IMR-90 (cell line): ENCODE measurements around the gene KLHL40. TPM values are rescaled to one million over a fixed set of nuclear protein-coding genes. Genes with fewer than 3 reads are reported as not detected.

ENCODE experiments used
- ATAC-seq: fragments of 200-7000 bp; cut with Tn5 transposase; 2 replicates; pipeline ENCODE4 v1.9.1; 2020; ENCODE audit warnings: low read depth, mild to moderate bottlenecking, moderate library complexity
- BruUV-seq: library from RNA; stranded (reverse); fragments of 400-500 nt; replicated peaks from 2 replicates; lab custom pipeline; 2021; lab: Mats Ljungman, UMichigan
- CTCF ChIA-PET: fragments of 300-600 bp; formaldehyde crosslinking; extraction: SDS; loops from one replicate; lab custom pipeline; 2021; ENCODE audit warnings: antibody characterized with exemption; lab: Yijun Ruan, JAX
- POLR2A ChIA-PET: fragments of 300-600 bp; sonication (Branson Sonifier 250); formaldehyde crosslinking; loops from one replicate; lab custom pipeline; 2022; ENCODE audit warnings: antibody characterized with exemption; ENCODE audit not compliant: unreplicated experiment; lab: Charles Lee
- DNase-seq: peaks from one replicate; pipeline ENCODE4 v3.0.0; 2013
- H2AFZ ChIP-seq: replicated peaks from 2 replicates; pipeline ENCODE3; 2013; ENCODE audit warnings: low read length, mild to moderate bottlenecking; ENCODE audit not compliant: poor library complexity
- H2AK5ac ChIP-seq: 2 replicates; pipeline ENCODE4 v1.6.1; 2013; ENCODE audit warnings: low read depth, low read length, inconsistent platforms
- H2AK9ac ChIP-seq: replicated peaks from 2 replicates; pipeline ENCODE3; 2013; ENCODE audit warnings: mild to moderate bottlenecking, low read depth, low read length, moderate library complexity; ENCODE audit not compliant: poor library complexity
- H2BK120ac ChIP-seq: 2 replicates; pipeline ENCODE4 v1.6.1; 2013; ENCODE audit warnings: low read depth, low read length, inconsistent platforms
- H2BK15ac ChIP-seq: 3 replicates; pipeline ENCODE4 v1.6.1; 2013; ENCODE audit warnings: low read depth, low read length, inconsistent platforms
- H2BK20ac ChIP-seq: 2 replicates; pipeline ENCODE4 v1.6.1; 2013; ENCODE audit warnings: low read depth, mild to moderate bottlenecking, inconsistent platforms, low read length, moderate library complexity
- H2BK5ac ChIP-seq: 2 replicates; pipeline ENCODE4 v1.6.1; 2013; ENCODE audit warnings: mild to moderate bottlenecking, low read depth, low read length, inconsistent platforms; ENCODE audit not compliant: poor library complexity, severe bottlenecking
- H3K14ac ChIP-seq: replicated peaks from 2 replicates; pipeline ENCODE4 v1.6.1; 2013; ENCODE audit warnings: low read depth, low read length, inconsistent platforms
- H3K18ac ChIP-seq: 2 replicates; pipeline ENCODE4 v1.6.1; 2013; ENCODE audit warnings: low read depth, low read length, control low read depth
- H3K23ac ChIP-seq: 2 replicates; pipeline ENCODE4 v1.6.1; 2013; ENCODE audit warnings: low read depth, low read length, inconsistent platforms
- H3K27ac ChIP-seq: 2 replicates; pipeline ENCODE4 v1.5.1; 2013; ENCODE audit warnings: mild to moderate bottlenecking, control low read depth, low read length; ENCODE audit not compliant: insufficient read depth
- H3K27me3 ChIP-seq: 2 replicates; pipeline ENCODE4 v1.6.1; 2013; ENCODE audit warnings: low read length; ENCODE audit not compliant: control insufficient read depth, insufficient read depth
- H3K36me3 ChIP-seq: 2 replicates; pipeline ENCODE4 v1.6.1; 2013; ENCODE audit warnings: low read length, mixed read lengths; ENCODE audit not compliant: control insufficient read depth, insufficient read depth
- H3K4ac ChIP-seq: 2 replicates; pipeline ENCODE4 v1.6.1; 2013; ENCODE audit warnings: low read depth, low read length, inconsistent platforms
- H3K4me1 ChIP-seq: 2 replicates; pipeline ENCODE4 v1.6.1; 2013; ENCODE audit warnings: low read length, mixed read lengths; ENCODE audit not compliant: control insufficient read depth, insufficient read depth
- H3K4me2 ChIP-seq: 2 replicates; pipeline ENCODE4 v1.6.1; 2013; ENCODE audit warnings: low read depth, mild to moderate bottlenecking, control low read depth, low read length, moderate library complexity
- H3K4me3 ChIP-seq: 2 replicates; pipeline ENCODE4 v1.5.1; 2013; ENCODE audit warnings: low read depth, mild to moderate bottlenecking, control low read depth, low read length, moderate library complexity; ENCODE audit not compliant: insufficient read depth
- H3K56ac ChIP-seq: 2 replicates; pipeline ENCODE4 v1.6.1; 2013; ENCODE audit warnings: low read length, inconsistent platforms; ENCODE audit not compliant: insufficient read depth; ENCODE audit errors: extremely low read depth
- H3K79me1 ChIP-seq, 2 experiments: 2 replicates each; pipeline ENCODE4 v1.6.1; 2013; ENCODE audit warnings: low read length in 2 of 2, inconsistent platforms in 1 of 2, low read depth in 1 of 2
- H3K9ac ChIP-seq: 2 replicates; pipeline ENCODE4 v1.6.1; 2013; ENCODE audit warnings: low read depth, low read length, control low read depth
- H3K9me1 ChIP-seq: 2 replicates; pipeline ENCODE4 v1.6.1; 2013; ENCODE audit warnings: low read length, inconsistent platforms; ENCODE audit not compliant: insufficient read depth
- H3K9me3 ChIP-seq: 2 replicates; pipeline ENCODE4 v1.6.1; 2013; ENCODE audit warnings: low read length; ENCODE audit not compliant: control insufficient read depth, insufficient read depth
- H4K20me1 ChIP-seq: 2 replicates; pipeline ENCODE4 v1.6.1; 2013; ENCODE audit warnings: low read length, inconsistent platforms; ENCODE audit not compliant: insufficient read depth
- H4K5ac ChIP-seq: 2 replicates; pipeline ENCODE4 v1.6.1; 2013; ENCODE audit warnings: mild to moderate bottlenecking, low read depth, low read length, control low read depth
- H4K8ac ChIP-seq, 2 experiments: 2 replicates each; pipeline ENCODE4 v1.6.1; 2013; ENCODE audit warnings: low read depth in 2 of 2, low read length in 2 of 2, control low read depth in 1 of 2, inconsistent platforms in 1 of 2
- H4K91ac ChIP-seq: 2 replicates; pipeline ENCODE4 v1.6.1; 2013; ENCODE audit warnings: low read depth, low read length, inconsistent platforms; ENCODE audit not compliant: insufficient read depth
- CEBPB ChIP-seq: IDR thresholded peaks from 2 replicates; pipeline ENCODE4 v1.6.1; 2012; ENCODE audit warnings: low read depth, low read length, improper control_type of control experiment
- ELK1 ChIP-seq: fragments of 150-350 bp; IDR thresholded peaks from 2 replicates; pipeline ENCODE4 v1.6.1; 2016; ENCODE audit warnings: low read depth, mild to moderate bottlenecking, low read length, moderate library complexity, borderline replicate concordance
- MAZ ChIP-seq: IDR thresholded peaks from 2 replicates; pipeline ENCODE4 v1.6.1; 2012; ENCODE audit warnings: low read depth, mild to moderate bottlenecking, low read length, improper control_type of control experiment, moderate library complexity, borderline replicate concordance
- MXI1 ChIP-seq: IDR thresholded peaks from 2 replicates; pipeline ENCODE4 v1.6.1; 2012; ENCODE audit warnings: low read depth, mild to moderate bottlenecking, low read length, moderate library complexity, borderline replicate concordance
- POLR2A ChIP-seq: IDR thresholded peaks from 2 replicates; pipeline ENCODE4 v1.6.1; 2012; ENCODE audit warnings: mild to moderate bottlenecking, low read depth, low read length
- RCOR1 ChIP-seq: IDR thresholded peaks from 2 replicates; pipeline ENCODE4 v1.6.1; 2012; ENCODE audit warnings: mild to moderate bottlenecking, low read length, improper control_type of control experiment; ENCODE audit not compliant: insufficient replicate concordance
- WGBS, 2 experiments: methylation state at CpG; one replicate each; pipeline versions ENCODE4 v1.1.5 to v1.1.7; 2013; ENCODE audit warnings: missing lambda C conversion rate in 2 of 2; ENCODE audit not compliant: insufficient read length in 1 of 2; ENCODE audit errors: extremely low coverage in 2 of 2; 5-methylcytosine and 5-hydroxymethylcytosine counted together
- dilution Hi-C: fragments of 300-500 bp; cut with HindIII; formaldehyde crosslinking; loops from one replicate; pipeline ENCODE4 v1.14.3; 2018; ENCODE audit warnings: low sequenced_read_pairs; ENCODE audit not compliant: unreplicated experiment
- in situ Hi-C: fragments of 300-500 bp; cut with MboI; formaldehyde crosslinking; loops from 3 replicates; pipeline ENCODE4 v1.14.3; 2019; ENCODE audit warnings: low sequenced_read_pairs, inconsistent platforms, mixed read lengths
- intact Hi-C: fragments of 100-400 bp; cut with micrococcal nuclease; formaldehyde crosslinking; loops from 2 replicates; pipeline ENCODE4 v1.10.0; 2022
- polyA plus RNA-seq, 3 experiments: library from polyadenylated mRNA; depleted of rRNA; stranded (reverse); fragments of >200 nt; gene quantifications; 2 replicates each; pipeline ENCODE4 v1.2.3, GENCODE V29; 2012; ENCODE audit warnings: low replicate concordance in 1 of 3
- total RNA-seq: library from RNA; depleted of rRNA; stranded (reverse); fragments of >200 nt; gene quantifications from 2 replicates; pipeline ENCODE4 v1.2.3, GENCODE V29; 2012

The KLHL40 gene
- total and polyA plus RNA-seq, 2 of the 4 experiments (the other 2 are of a cell fraction): not detected

GRCh38 chr3:42731476-42732195 is 46.3 kb downstream of the KLHL40 start:
- TF ChIP-seq MXI1 (no peak), POLR2A (no peak), CEBPB (no peak), ELK1 (no peak), RCOR1 (no peak), MAZ (no peak)
- CTCF ChIA-PET: interaction anchor here (0.7 kb wide), 1 partner anchor 24 kb away, joined by 3 read pairs; no protein-coding TSS in a partner anchor
- no peak overlapping the region for H3K4ac ChIP-seq
- peaks cover 52% of the 10 kb centered on the region for H3K27me3 ChIP-seq
- H4K91ac ChIP-seq: no peak overlapping the region
- no peak overlapping the region for H2BK15ac ChIP-seq
- BruUV-seq: no TSS peak
- no peak overlapping the region for H3K4me2 ChIP-seq
- H3K79me1 ChIP-seq: no peaks in the 10 kb centered on the region
- no peak overlapping the region for H2AK9ac ChIP-seq
- no peak overlapping the region for H3K4me3 ChIP-seq
- H3K14ac ChIP-seq: no peak overlapping the region
- H4K20me1 ChIP-seq: no peaks in the 10 kb centered on the region
- intact Hi-C loops: no loop called here
- no peak overlapping the region for H3K18ac ChIP-seq
- H3K27ac ChIP-seq: no peak overlapping the region
- POLR2A ChIA-PET: no interaction called here
- H3K4me1 ChIP-seq: no peaks in the 10 kb centered on the region
- H3K56ac ChIP-seq: no peak overlapping the region
- H4K5ac ChIP-seq: no peak overlapping the region
- in situ Hi-C loops: no loop called here
- dilution Hi-C loops: no loop called here
- H2BK20ac ChIP-seq: no peak overlapping the region
- H2BK120ac ChIP-seq: no peak overlapping the region
- ATAC-seq (no peak), DNase-seq (no peak)
- no peaks in the 10 kb centered on the region for H3K36me3 ChIP-seq
- peaks cover 7% of the 10 kb centered on the region for H3K9me3 ChIP-seq
- WGBS, 2 experiments: 17% methylated on average over 1 of the region's 6 CpGs; no CpG with 5 or more reads in 1 of the 2 experiments
- no peak overlapping the region for H2BK5ac ChIP-seq
- H2AK5ac ChIP-seq: no peak overlapping the region
- H3K9me1 ChIP-seq: no peaks in the 10 kb centered on the region
- H4K8ac ChIP-seq: no peak overlapping the region
- no peak overlapping the region for H3K23ac ChIP-seq
- no peak overlapping the region for H3K9ac ChIP-seq
- no peak overlapping the region for H2AFZ ChIP-seq
